Transverse colon (tissue), 4 donors: ENCODE data around the gene NHERF2. TPM values are rescaled to one million over a fixed set of nuclear protein-coding genes. Genes with fewer than 3 reads are reported as not detected.

Experiments used
- DNase-seq: peaks from one replicate; pipeline ENCODE4 v3.0.0-alpha.2; 2019
- H3K27ac ChIP-seq, 4 donors: fragments of 200-600 bp; sonication (generic); 2 replicates each; pipeline ENCODE4 v1.5.1; 2016 to 2018; ENCODE audit warnings: inconsistent platforms in 4 of 4
- H3K27me3 ChIP-seq: fragments of 200-600 bp; sonication (generic); 2 replicates; pipeline ENCODE4 v1.5.1; 2017; ENCODE audit warnings: inconsistent platforms
- H3K36me3 ChIP-seq, 4 donors: fragments of 200-600 bp; sonication (generic); 2 replicates each; pipeline ENCODE4 v1.5.1; 2017 to 2019; ENCODE audit warnings: inconsistent platforms in 4 of 4
- H3K4me1 ChIP-seq, 4 donors: fragments of 200-600 bp; sonication (generic); 2 replicates each; pipeline ENCODE4 v1.5.1; 2017 to 2020; ENCODE audit warnings: inconsistent platforms in 4 of 4
- H3K4me3 ChIP-seq, 4 donors: fragments of 200-600 bp; sonication (generic); 1 replicate in 1 of 4; 2 replicates in 3 of 4; pipeline versions ENCODE4 v1.5.1 to v1.6.1; 2017 to 2019; ENCODE audit warnings: inconsistent platforms in 4 of 4
- H3K9me3 ChIP-seq, 2 donors: fragments of 200-600 bp; sonication (generic); 2 replicates each; pipeline ENCODE4 v1.5.1; 2017 to 2019; ENCODE audit warnings: inconsistent platforms in 2 of 2
- CTCF ChIP-seq, 5 experiments: fragments of 200-600 bp in 3 of 5; fragments of 450-650 bp in 2 of 5; sonication (generic) in 3 of 5; IDR thresholded peaks; 1 replicate in 2 of 5; 2 replicates in 3 of 5; pipeline ENCODE4 v1.5.1; 2016 to 2017; ENCODE audit warnings: antibody characterized with exemption in 5 of 5, inconsistent platforms in 3 of 5, mild to moderate bottlenecking in 2 of 5, moderate library complexity in 1 of 5
- EP300 ChIP-seq: sonication (generic); formaldehyde crosslinking; IDR thresholded peaks from one replicate; pipeline ENCODE4 v1.6.1; 2017; ENCODE audit warnings: antibody characterized with exemption, low read depth
- POLR2A ChIP-seq: fragments of 450-650 bp; IDR thresholded peaks from one replicate; pipeline ENCODE4 v1.6.1; 2016; ENCODE audit warnings: antibody characterized with exemption, mild to moderate bottlenecking, moderate library complexity
- POLR2AphosphoS5 ChIP-seq, 3 donors: sonication (generic); formaldehyde crosslinking; IDR thresholded peaks; one replicate each; pipeline ENCODE4 v1.6.1; 2016; ENCODE audit warnings: antibody characterized with exemption in 3 of 3
- WGBS, 2 donors: methylation state at CpG; one replicate each; pipeline ENCODE4 v1.1.5; 2018; ENCODE audit warnings: low coverage in 1 of 2; 5-methylcytosine and 5-hydroxymethylcytosine counted together
- in situ Hi-C, 4 donors: fragments of 200-750 bp; cut with MboI; loops; one replicate each; pipeline versions ENCODE4 v1.15.0 to v1.15.1; 2017; ENCODE audit warnings: low sequenced_read_pairs in 3 of 4, low pct_ligation_motif_present in 1 of 4, low pct_unique_long_range_greater_than_20kb in 1 of 4
- intact Hi-C: fragments of 100-400 bp; cut with DNase I; formaldehyde crosslinking; loops from one replicate; pipeline ENCODE4 v1.15.1; 2023; ENCODE audit warnings: low total_unique reads
- total RNA-seq, 4 donors: library from RNA; depleted of rRNA; stranded (reverse); fragments of >200 nt; gene quantifications; one replicate each; pipeline ENCODE4 v1.1.0, GENCODE V29; 2016

Gene NHERF2
- total RNA-seq, 4 donors from 2014 or later: 3.7 to 61.9 (median 29.8) TPM

GRCh38 chr16:2084895-2085625, 58.4 kb downstream of the NHERF2 start:
- intact Hi-C loops: no loop called here
- H3K9me3 ChIP-seq: no peaks in the 10 kb centered on the region
- whole genome bisulfite sequencing, 2 donors: 92 to 100% methylated on average over 5 to 24 of the region's 29 CpGs

GRCh38 chr16:2085669-2086068, 59.0 kb downstream of the NHERF2 start:
- TF ChIP-seq POLR2AphosphoS5 (IDR thresholded peaks at IDR 0.05): no peak
- no peak for TF ChIP-seq CTCF (IDR thresholded peaks at IDR 0.05)
- Histone ChIP-seq H3K9me3 (no peaks in the 10 kb centered on the region), H3K4me3 (no peak overlapping the region), H3K4me1 (peaks cover 0 to 35% (median 19%) of the 10 kb centered on the region in 4 donors), H3K36me3 (peaks cover 0 to 9% (median 0%) of the 10 kb centered on the region in 4 donors), H3K27me3 (no peaks in the 10 kb centered on the region), H3K27ac (no peak overlapping the region)
- no peak for DNase-seq
- intact Hi-C loops (no loop called here), in situ Hi-C loops (no loop called here)
- 75% methylated on average over 12 of the region's 14 CpGs; no CpG with 5 or more reads in 1 of the 2 donors for WGBS, 2 donors

More at GRCh38 chr16:2084895-2085625, 58.4 kb downstream of the NHERF2 start:
- Histone ChIP-seq H3K4me3 (no peak overlapping the region), H3K36me3 (peaks cover 0 to 11% (median 1%) of the 10 kb centered on the region in 4 donors), H3K4me1 (peaks cover 0 to 29% (median 16%) of the 10 kb centered on the region in 4 donors), H3K27ac (no peak overlapping the region), H3K27me3 (no peaks in the 10 kb centered on the region)
- TF ChIP-seq POLR2A: no peak
- no peak for TF ChIP-seq CTCF (IDR thresholded peaks at IDR 0.05)
- TF ChIP-seq EP300: no peak
- no peak for TF ChIP-seq POLR2AphosphoS5 (IDR thresholded peaks at IDR 0.05)
- in situ Hi-C loops: no loop called here
- DNase-seq: no peak

- WGBS, 2 donors: 93% methylated on average over 25 of the region's 27 CpGs; no CpG with 5 or more reads in 1 of the 2 donors
- no peaks in the 10 kb centered on the region for H3K9me3 ChIP-seq
- in situ Hi-C loops: no loop called here
- no peaks in the 10 kb centered on the region for H3K27me3 ChIP-seq
- no peak overlapping the region for H3K27ac ChIP-seq
- intact Hi-C loops: no loop called here
- no peak for TF ChIP-seq POLR2A
- TF ChIP-seq POLR2AphosphoS5 (IDR thresholded peaks at IDR 0.05): no peak
- no peak for TF ChIP-seq EP300
- TF ChIP-seq CTCF (IDR thresholded peaks at IDR 0.05): no peak
- peaks cover 0 to 9% (median 0%) of the 10 kb centered on the region in 4 donors for H3K36me3 ChIP-seq
- H3K4me1 ChIP-seq: peaks cover 0 to 35% (median 19%) of the 10 kb centered on the region in 4 donors
- no peak for DNase-seq
- no peak overlapping the region for H3K4me3 ChIP-seq
Observed at GRCh38 chr16:2086106-2086742, 59.5 kb downstream of the NHERF2 start.

GRCh38 chr16:2086812-2087747, 60.4 kb downstream of the NHERF2 start:
- Histone ChIP-seq H3K9me3 (no peaks in the 10 kb centered on the region), H3K27ac (peak overlapping the region in 1 of 4 donors; percentile 44), H3K27me3 (no peaks in the 10 kb centered on the region), H3K4me3 (no peak overlapping the region), H3K4me1 (peaks cover 4 to 39% (median 22%) of the 10 kb centered on the region in 4 donors), H3K36me3 (peaks cover 0 to 9% (median 0%) of the 10 kb centered on the region in 4 donors)
- intact Hi-C loops: no loop called here
- 90% methylated on average over 25 of the region's 30 CpGs; no CpG with 5 or more reads in 1 of the 2 donors for WGBS, 2 donors
- DNase-seq: no peak
- TF ChIP-seq POLR2AphosphoS5 (IDR thresholded peaks at IDR 0.05) (peak in 1 of 3 donors; percentile 17), EP300 (no peak)
- in situ Hi-C loops: no loop called here
